SK-N-SH (cell line): ENCODE results near the gene ZBTB49. TPM values are rescaled to one million over a fixed set of nuclear protein-coding genes. Genes with fewer than 3 reads are reported as not detected.

Experiments
- CTCF ChIA-PET: fragments of 300-600, 350-600 bp; formaldehyde crosslinking; extraction: SDS; loops from one replicate; lab custom pipeline; 2021; lab: Yijun Ruan, JAX
- POLR2A ChIA-PET: fragments of 350-600 bp; sonication (Branson Sonifier 250); formaldehyde crosslinking; extraction: SDS; loops from one replicate; lab custom pipeline; 2020; ENCODE audit warnings: antibody characterized with exemption, inconsistent platforms; lab: Yijun Ruan, JAX
- DNase-seq: peaks from one replicate; pipeline ENCODE4 v3.0.0; 2012
- H2AFZ ChIP-seq: fragments of 200-600 bp; sonication (generic); 2 replicates; pipeline ENCODE4 v1.8.1; 2016; ENCODE audit warnings: antibody characterized with exemption, mild to moderate bottlenecking, low read depth
- H3F3A ChIP-seq: fragments of 200-600 bp; sonication (generic); replicated peaks from 2 replicates; pipeline ENCODE3; 2016; ENCODE audit warnings: antibody characterized with exemption, mild to moderate bottlenecking; ENCODE audit not compliant: insufficient read depth
- H3K27ac ChIP-seq, 2 experiments: fragments of 200-500 bp in 1 of 2; fragments of 200-600 bp in 1 of 2; sonication (Bioruptor generic) in 1 of 2; sonication (generic), shearing (Covaris generic) in 1 of 2; 2 replicates each; pipeline versions ENCODE4 v1.5.1 to v1.6.1; 2014 to 2016; ENCODE audit warnings: low read depth in 2 of 2, inconsistent platforms in 1 of 2, low read length in 1 of 2, mild to moderate bottlenecking in 1 of 2, mixed read lengths in 1 of 2
- H3K27me3 ChIP-seq: fragments of 200-600 bp; sonication (generic), shearing (Covaris generic); 2 replicates; pipeline ENCODE4 v1.6.1; 2016; ENCODE audit warnings: mixed run types; ENCODE audit not compliant: insufficient read depth
- H3K36me3 ChIP-seq, 2 experiments: fragments of 200-500 bp in 1 of 2; fragments of 200-600 bp in 1 of 2; sonication (Bioruptor generic) in 1 of 2; sonication (generic) in 1 of 2; replicated peaks in 1 of 2; 2 replicates each; pipeline versions ENCODE3 to v1.5.1; 2014 to 2016; ENCODE audit warnings: low read length in 1 of 2, mild to moderate bottlenecking in 1 of 2; ENCODE audit not compliant: insufficient read depth in 2 of 2, control insufficient read depth in 1 of 2
- H3K4me1 ChIP-seq, 2 experiments: fragments of 200-500 bp in 1 of 2; fragments of 200-600 bp in 1 of 2; sonication (Bioruptor generic) in 1 of 2; sonication (generic), shearing (Covaris generic) in 1 of 2; 2 replicates each; pipeline versions ENCODE4 v1.5.1 to v1.6.1; 2014 to 2016; ENCODE audit warnings: low read depth in 1 of 2, low read length in 1 of 2, mixed run types in 1 of 2; ENCODE audit not compliant: insufficient read depth in 2 of 2, control insufficient read depth in 1 of 2
- H3K4me2 ChIP-seq: fragments of 200-600 bp; sonication (generic), shearing (Covaris generic); 2 replicates; pipeline ENCODE4 v1.6.1; 2017; ENCODE audit warnings: mixed run types
- H3K4me3 ChIP-seq, 2 experiments: fragments of 200-500 bp in 1 of 2; fragments of 200-600 bp in 1 of 2; sonication (Bioruptor generic) in 1 of 2; sonication (generic), shearing (Covaris generic) in 1 of 2; 2 replicates each; pipeline versions ENCODE4 v1.5.1 to v1.8.1; 2014 to 2016; ENCODE audit warnings: low read depth in 2 of 2, inconsistent platforms in 1 of 2, low read length in 1 of 2, mild to moderate bottlenecking in 1 of 2, mixed read lengths in 1 of 2, moderate library complexity in 1 of 2
- H3K79me2 ChIP-seq: fragments of 200-600 bp; sonication (generic); 2 replicates; pipeline ENCODE4 v1.8.1; 2017; ENCODE audit warnings: mild to moderate bottlenecking; ENCODE audit not compliant: insufficient read depth
- H3K9ac ChIP-seq: fragments of 200-600 bp; sonication (generic); 2 replicates; pipeline ENCODE4 v1.6.1; 2017; ENCODE audit warnings: mixed run types
- H3K9me2 ChIP-seq: fragments of 200-600 bp; sonication (generic); 2 replicates; pipeline ENCODE4 v1.6.1; 2017; ENCODE audit warnings: mixed run types
- H3K9me3 ChIP-seq: fragments of 200-600 bp; sonication (generic); 2 replicates; pipeline ENCODE4 v1.6.1; 2017; ENCODE audit warnings: mixed run types, mild to moderate bottlenecking, moderate library complexity
- H4K20me1 ChIP-seq: fragments of 200-600 bp; sonication (generic); 2 replicates; pipeline ENCODE4 v1.6.1; 2017; ENCODE audit warnings: mild to moderate bottlenecking, mixed run types; ENCODE audit not compliant: insufficient read depth
- CHD2 ChIP-seq: fragments of 150-350 bp; IDR thresholded peaks from 2 replicates; pipeline ENCODE4 v1.6.1; 2018; ENCODE audit warnings: low read length; ENCODE audit not compliant: partially characterized antibody
- CTCF ChIP-seq: fragments of 200-600 bp; sonication (generic); IDR thresholded peaks from 2 replicates; pipeline ENCODE4 v1.6.1; 2017; ENCODE audit warnings: antibody characterized with exemption, mild to moderate bottlenecking, moderate library complexity
- ELF1 ChIP-seq: IDR thresholded peaks from 2 replicates; pipeline ENCODE4 v1.4.0; 2012
- EZH2phosphoT487 ChIP-seq: fragments of 200-600 bp; sonication (generic); IDR thresholded peaks from 2 replicates; pipeline ENCODE4 v1.6.1; 2017; ENCODE audit warnings: low read depth, mixed run types, mild to moderate bottlenecking, antibody characterized with exemption, moderate library complexity, borderline replicate concordance
- FOXJ3 ChIP-seq: sonication (generic); formaldehyde crosslinking; IDR thresholded peaks from 2 replicates; pipeline ENCODE4 v1.5.1; 2020; ENCODE audit warnings: mild to moderate bottlenecking, missing genetic modification reagents
- GATA2 ChIP-seq: sonication (generic); formaldehyde crosslinking; IDR thresholded peaks from 2 replicates; pipeline ENCODE4 v1.5.0; 2020; ENCODE audit warnings: mild to moderate bottlenecking, missing genetic modification reagents
- JUND ChIP-seq: IDR thresholded peaks from 2 replicates; pipeline ENCODE4 v1.4.0; 2012
- POLR2AphosphoS5 ChIP-seq: IDR thresholded peaks from 2 replicates; pipeline ENCODE4 v1.6.1; 2012; ENCODE audit warnings: low read depth, low read length
- RAD21 ChIP-seq: IDR thresholded peaks from 2 replicates; pipeline ENCODE4 v1.6.1; 2012; ENCODE audit warnings: mild to moderate bottlenecking, low read length
- RCOR1 ChIP-seq: fragments of 150-350 bp; IDR thresholded peaks from 2 replicates; pipeline ENCODE4 v1.6.1; 2017; ENCODE audit warnings: antibody characterized with exemption, low read length
- WGBS: methylation state at CpG from one replicate; pipeline ENCODE4 v1.1.6; 2017; ENCODE audit warnings: low lambda C conversion rate; 5-methylcytosine and 5-hydroxymethylcytosine counted together
- polyA plus RNA-seq, 3 experiments: library from polyadenylated mRNA; depleted of rRNA; stranded (reverse); fragments of >200 nt; gene quantifications; 2 replicates each; pipeline ENCODE4 v1.2.3, GENCODE V29; 2012
- TF ChIP-seq, protein P1 (sequence below): fragments of 150-350 bp; IDR thresholded peaks from 2 replicates; pipeline ENCODE4 v1.6.1; 2017; ENCODE audit warnings: antibody characterized with exemption, low read length, low read depth, borderline replicate concordance

ZBTB49 gene
- polyA plus RNA-seq, 1 of the 3 experiments (the other 2 are of a cell fraction): 3.1 TPM

DNA sequence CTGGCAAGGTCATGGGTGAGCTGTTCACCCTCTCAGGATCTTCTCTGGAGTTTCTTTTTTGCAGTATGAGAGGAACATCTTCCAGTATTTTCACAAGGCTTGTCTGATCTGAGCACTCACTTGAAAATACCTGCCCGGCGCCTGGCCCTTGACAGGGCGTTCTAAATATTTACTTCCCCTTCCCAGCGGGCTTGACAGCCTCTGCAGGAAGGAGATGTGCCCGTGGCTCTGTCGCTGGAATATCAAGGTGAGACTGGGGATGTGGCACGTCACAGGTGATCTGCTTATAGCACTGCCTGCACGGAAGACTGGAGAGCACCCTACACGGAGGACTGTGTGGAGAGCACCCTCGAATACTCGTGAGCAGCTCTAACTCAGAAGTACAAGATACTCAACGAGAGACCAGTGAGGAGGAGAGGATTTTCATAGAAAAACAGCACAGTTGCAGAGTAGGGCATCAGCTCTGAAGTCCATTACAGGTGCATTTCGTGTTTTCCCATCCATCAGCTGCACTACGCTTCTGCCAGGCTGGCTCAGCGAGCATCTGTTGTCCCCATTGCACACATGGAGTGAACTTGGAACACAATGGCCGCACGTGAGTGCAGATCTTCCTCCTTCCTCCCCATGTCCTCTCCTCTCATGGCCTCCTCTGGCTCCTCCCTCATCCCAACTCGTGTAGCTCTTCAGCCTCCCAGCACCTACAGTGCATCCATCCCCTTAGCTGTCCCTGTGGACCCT, 32.1 kb downstream of the ZBTB49 start:
- POLR2A ChIA-PET: no interaction called here
- no peak overlapping the region for H3K4me3 ChIP-seq
- TF ChIP-seq ELF1: no peak
- TF ChIP-seq, all 33 proteins: peak for 0
- H3K4me2 ChIP-seq: no peak overlapping the region
- no peaks in the 10 kb centered on the region for H3K9me2 ChIP-seq
- H3K36me3 ChIP-seq: peaks cover 6 to 25% of the 10 kb centered on the region in 2 experiments
- no peaks in the 10 kb centered on the region for H3K79me2 ChIP-seq
- WGBS: 88% methylated on average over 18 of the region's 18 CpGs
- CTCF ChIA-PET: no interaction called here
- no peaks in the 10 kb centered on the region for H3F3A ChIP-seq
- H3K27ac ChIP-seq: no peak overlapping the region
- no peaks in the 10 kb centered on the region for H3K4me1 ChIP-seq
- H3K27me3 ChIP-seq: no peaks in the 10 kb centered on the region
- no peak for DNase-seq
- H3K9ac ChIP-seq: no peak overlapping the region
- no peaks in the 10 kb centered on the region for H4K20me1 ChIP-seq
- H2AFZ ChIP-seq: no peak overlapping the region
- no peaks in the 10 kb centered on the region for H3K9me3 ChIP-seq

DNA sequence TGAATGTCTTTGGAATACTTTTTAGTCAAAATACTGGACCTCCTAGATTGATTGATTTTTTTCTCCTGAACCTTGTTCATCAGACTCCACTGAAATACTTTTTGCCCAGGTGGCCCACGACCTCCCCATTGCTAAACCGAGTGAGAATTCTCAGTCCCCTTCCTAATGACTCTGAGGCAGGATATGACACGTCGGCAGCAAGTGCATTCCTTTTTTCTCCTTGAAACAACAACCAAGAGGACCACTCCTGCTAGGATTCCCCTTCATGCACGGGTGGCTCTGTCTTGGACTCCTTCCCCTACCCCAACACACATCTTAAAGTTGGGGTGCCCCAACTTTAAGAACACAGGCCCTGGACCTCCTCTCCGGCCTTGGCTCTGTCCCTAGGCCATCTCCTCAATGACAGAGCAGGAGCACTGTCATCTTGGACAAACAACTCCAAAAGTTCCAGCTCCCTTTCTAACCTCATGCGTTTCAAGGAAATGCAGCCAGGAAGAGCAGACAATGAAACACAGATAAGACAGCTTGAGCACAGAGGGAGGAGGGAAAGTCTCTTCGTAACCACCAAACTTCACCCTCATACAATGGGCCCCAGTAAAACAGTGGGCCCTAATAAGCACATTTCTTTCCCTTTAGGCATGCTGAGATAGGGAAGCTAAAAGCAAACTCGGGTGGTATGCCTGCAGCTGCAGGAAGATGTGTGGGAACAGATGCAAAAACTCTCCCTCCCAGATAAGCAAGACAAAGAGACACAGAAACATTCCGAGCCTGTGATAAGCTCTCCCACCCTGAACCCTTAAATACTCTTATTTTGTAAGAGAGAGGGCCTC, 33.9 kb downstream of the ZBTB49 start:
- CTCF ChIA-PET: interaction anchor here (1.0 to 1.8 kb wide), 4 partner anchors 12 to 64 kb away, joined by 3 to 6 read pairs (median 3); no protein-coding TSS in a partner anchor
- H3K9ac ChIP-seq: no peak overlapping the region
- TF ChIP-seq CTCF (no peak), RAD21 (no peak), FOXJ3 (CRISPR knock-in tag) (no peak), JUND (no peak), CHD2 (no peak), RCOR1 (no peak), POLR2AphosphoS5 (no peak), EZH2phosphoT487 (no peak), GATA2 (CRISPR knock-in tag) (no peak)
- TF ChIP-seq, protein P1, sequence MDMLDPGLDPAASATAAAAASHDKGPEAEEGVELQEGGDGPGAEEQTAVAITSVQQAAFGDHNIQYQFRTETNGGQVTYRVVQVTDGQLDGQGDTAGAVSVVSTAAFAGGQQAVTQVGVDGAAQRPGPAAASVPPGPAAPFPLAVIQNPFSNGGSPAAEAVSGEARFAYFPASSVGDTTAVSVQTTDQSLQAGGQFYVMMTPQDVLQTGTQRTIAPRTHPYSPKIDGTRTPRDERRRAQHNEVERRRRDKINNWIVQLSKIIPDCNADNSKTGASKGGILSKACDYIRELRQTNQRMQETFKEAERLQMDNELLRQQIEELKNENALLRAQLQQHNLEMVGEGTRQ: no peak
- no peaks in the 10 kb centered on the region for H3K27me3 ChIP-seq
- H3K9me2 ChIP-seq: no peaks in the 10 kb centered on the region
- no peak overlapping the region for H3K27ac ChIP-seq
- no peak overlapping the region for H3K4me3 ChIP-seq
- POLR2A ChIA-PET: no interaction called here
- H3K36me3 ChIP-seq: peaks cover 6 to 20% of the 10 kb centered on the region in 2 experiments
- no peaks in the 10 kb centered on the region; a peak in 1 of 4 replicates for H3K4me1 ChIP-seq
- no peaks in the 10 kb centered on the region for H3K9me3 ChIP-seq
- H3K4me2 ChIP-seq: no peak overlapping the region
- no peaks in the 10 kb centered on the region for H3K79me2 ChIP-seq
- no peak for DNase-seq
- WGBS: 86% methylated on average over 10 of the region's 10 CpGs
- no peak overlapping the region for H2AFZ ChIP-seq
- no peaks in the 10 kb centered on the region for H3F3A ChIP-seq
- H4K20me1 ChIP-seq: no peaks in the 10 kb centered on the region
